Measurements from ENCODE around the gene PAEP.

PAEP gene

DNA sequence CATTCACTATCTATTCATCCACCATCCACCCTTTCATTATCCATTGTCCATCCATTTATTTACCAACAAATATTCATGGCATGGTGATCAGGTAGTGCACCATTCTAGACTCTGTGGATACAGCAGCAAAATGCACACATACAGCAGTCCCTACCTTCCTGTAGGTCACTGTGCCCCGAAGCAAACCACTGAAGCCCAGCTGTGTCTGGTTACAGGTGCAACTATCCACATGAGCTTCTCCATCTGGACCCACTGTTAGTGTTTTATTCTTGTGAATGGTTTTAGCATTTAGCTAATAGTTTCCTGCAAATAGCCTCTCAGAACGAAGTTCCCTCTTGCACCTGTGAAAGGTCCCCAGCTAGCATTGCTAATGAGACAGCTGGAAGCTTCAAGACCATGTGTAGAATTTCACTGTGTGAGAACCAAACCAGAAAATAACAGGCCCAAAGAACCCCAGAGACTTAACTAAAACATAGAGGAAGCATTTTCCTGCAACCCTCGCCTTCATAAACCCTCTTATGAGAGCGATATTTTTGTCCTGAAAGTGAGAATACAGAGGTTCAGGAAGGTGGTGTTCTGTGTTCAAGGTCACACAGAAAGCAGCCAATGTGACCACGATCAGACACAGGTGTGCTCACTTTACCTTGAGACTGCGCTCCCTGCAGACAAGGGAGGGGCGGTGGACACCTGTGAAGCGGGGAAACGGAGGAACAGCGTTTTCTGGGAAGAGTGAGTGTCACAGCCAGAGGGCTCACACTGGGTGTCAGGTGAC, 18.5 kb downstream of the PAEP start:
- DNase-seq, result no peak

GRCh38 chr9:135580664-135581380, 19.3 kb downstream of the PAEP start:
- no peak for DNase-seq

DNA sequence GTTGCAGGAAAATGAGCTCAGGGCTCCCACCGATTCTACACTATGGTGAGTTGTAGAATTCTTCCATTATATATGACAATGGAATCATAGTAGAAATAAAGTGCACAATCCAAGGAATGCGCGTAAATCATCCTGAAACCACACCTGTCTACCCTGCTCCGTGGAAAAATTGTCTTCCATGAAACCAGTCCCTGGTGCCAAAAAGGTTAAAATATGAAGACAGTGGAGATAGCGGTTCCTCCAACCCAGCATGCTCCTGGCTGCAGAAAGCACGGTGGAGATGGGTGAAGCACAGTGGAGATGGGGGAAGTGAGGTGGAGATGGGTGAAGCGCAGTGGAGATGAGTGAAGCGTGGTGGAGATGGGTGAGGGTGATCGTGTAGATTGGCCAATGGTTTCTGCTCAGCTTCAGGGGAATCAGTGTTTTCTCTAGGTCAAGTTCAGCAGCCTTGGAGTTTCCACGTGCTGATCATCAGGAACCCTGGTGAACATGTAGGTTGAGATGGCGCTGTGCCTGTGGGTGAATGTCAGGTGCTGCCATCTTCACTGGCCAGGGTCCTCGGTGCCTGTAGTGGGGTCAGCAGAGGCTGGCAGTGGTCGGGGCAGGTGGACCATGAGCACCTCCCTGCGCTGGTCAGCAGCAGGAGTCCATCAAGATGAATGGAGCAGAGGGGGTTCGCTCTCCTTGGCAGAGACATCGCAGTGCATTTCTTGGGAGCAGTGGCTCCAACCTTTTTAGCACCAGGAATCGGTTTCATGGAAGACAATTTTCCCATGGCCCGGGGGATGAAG, 20.3 kb downstream of the PAEP start:
- no peak for DNase-seq

DNA sequence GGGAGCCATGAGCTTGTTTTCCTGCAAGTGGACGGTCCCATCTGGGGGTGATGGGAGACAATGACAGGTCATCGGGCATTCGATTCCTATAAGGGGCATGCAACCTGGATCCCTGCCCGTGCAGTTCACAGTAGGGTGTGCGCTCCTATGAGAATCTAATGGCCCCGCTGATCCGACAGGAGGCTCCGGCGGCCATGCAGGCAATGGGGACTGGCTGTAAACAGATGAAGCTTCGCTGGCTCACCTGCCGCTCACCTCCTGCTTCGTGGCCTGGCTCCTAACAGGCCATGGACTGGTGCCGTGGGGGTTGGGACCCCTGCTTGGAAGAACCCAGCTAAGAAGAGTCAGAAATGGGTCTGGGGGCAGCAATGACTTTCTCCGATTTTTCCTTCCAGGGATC, 21.0 kb downstream of the PAEP start:
- DNase-seq, result no peak

DNA sequence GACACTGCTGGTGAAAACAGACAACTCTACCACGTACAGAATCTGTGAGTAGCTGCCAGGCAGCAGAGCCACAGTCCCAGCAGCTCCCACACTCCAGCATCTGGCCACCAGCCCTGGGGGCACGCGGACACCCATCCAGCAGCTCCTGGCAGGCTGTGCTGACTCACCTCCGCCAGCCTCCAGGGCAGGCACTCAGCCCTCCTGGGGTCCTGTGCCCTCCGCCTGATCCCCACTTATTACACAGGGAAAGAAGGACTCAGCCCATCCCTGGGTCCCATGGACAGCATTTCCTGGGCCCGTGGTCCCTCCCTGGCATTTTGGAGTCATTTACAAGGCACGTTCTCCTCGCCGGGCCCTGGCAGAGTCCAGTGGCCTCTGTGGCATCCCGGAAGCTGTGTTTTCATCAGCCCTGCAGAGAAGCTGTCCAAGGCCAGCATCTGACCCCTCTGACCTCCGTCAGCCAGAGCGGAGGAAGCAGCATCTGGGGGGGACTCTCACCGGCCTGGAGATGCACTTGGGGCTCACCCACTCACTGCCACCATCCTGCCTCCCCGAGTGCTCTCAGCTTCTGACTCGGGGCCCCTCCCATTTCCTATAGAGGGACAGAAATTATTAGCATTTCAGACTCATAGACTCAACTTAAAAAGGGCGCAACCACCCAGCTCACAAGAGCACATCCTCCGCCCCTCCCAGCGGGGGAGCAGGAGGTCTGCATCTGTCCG, 21.6 kb downstream of the PAEP start:
- DNase-seq, result no peak

- no peak for DNase-seq
Measured at GRCh38 chr9:135583688-135584011, 22.1 kb downstream of the PAEP start.

- no peak for DNase-seq
Measured at GRCh38 chr9:135584371-135584770, 22.8 kb downstream of the PAEP start.

DNA sequence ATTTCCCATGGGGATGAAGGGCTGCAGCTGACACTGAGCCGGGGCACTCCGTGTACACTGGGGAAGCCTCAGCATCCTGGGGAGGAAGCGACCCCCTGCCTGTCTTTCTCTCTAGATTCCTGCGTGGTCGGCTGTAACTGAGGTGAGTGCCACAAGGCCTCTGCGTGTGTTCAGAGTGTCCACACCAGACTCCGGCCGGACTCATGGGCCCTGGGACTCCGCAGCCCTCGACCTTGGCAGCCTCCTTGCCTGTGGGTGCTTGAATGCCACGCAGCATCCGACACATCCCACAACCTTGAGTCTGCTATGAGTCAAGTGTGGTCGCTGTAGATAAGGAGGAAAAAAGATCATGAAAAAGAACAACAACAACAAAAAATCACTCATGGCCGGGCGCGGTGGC, 23.4 kb downstream of the PAEP start:
- DNase-seq, result no peak

DNA sequence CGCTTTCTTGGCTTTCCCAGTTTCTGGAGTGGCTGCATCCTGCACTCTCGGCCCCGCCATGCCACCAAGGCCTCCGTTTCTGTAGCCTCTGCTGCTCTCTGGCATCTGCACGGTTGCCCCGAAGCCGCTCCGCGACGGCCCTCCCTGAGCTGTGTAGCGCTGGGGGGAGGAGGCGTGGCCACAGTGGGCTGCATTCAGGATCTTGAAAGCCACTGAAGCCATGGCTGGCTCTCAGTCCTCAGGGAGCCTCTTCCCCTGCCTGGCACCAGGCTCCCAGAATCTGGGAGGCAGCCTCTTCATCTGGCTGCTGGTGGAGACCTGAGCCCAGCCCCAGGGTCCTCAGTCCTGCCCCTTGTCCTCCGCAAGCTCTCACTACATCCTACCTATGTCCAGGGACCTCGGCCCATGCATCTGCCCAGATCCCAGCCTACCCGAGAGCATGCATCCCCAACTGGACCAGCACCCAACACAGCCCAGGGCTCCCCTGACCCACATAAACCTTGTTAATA, 25.1 kb downstream of the PAEP start:
- no peak for DNase-seq

DNA sequence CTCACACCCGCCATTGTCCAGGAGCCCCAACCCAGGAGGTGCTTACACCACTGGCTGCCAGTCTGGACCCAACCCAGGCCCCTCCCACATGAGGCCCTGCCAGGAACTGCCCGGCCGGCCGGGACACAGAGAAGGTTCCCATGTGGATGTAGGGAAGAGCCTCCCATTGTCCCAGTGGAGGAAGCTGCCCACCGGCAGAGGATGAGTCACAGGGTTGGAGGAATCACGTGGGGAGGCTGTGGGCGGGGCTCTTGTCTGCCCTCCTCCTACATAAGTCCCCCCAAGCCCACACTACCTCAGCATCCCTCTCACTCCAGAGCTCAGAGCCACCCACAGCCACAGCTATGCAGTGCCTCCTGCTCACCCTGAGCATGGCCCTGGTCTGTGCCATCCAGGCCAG, 26.1 kb downstream of the PAEP start:
- no peak for DNase-seq

DNA sequence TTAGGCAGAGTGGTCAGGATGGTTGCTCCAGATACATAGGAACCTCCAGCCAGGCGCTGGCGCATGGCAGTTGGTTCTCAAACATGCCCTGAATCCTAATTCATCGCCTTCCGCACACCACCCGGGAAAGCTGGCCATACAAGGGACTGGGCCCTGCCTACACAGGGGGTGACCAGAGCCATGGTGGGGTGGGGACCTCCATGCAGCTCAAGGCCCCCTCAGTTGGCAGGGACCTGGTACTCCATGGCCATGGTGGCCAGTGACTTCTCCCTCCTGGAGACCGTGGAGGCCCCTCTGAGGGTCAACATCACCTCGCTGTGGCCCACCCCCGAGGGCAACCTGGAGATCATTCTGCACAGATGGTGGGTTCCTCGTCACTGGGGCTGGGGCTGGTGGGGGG, 26.8 kb downstream of the PAEP start:
- no peak for DNase-seq

- no peak for DNase-seq
Measured at GRCh38 chr9:135588886-135589595, 27.5 kb downstream of the PAEP start.

GRCh38 chr9:135589596-135590485, 28.3 kb downstream of the PAEP start:
- DNase-seq, result no peak

DNA sequence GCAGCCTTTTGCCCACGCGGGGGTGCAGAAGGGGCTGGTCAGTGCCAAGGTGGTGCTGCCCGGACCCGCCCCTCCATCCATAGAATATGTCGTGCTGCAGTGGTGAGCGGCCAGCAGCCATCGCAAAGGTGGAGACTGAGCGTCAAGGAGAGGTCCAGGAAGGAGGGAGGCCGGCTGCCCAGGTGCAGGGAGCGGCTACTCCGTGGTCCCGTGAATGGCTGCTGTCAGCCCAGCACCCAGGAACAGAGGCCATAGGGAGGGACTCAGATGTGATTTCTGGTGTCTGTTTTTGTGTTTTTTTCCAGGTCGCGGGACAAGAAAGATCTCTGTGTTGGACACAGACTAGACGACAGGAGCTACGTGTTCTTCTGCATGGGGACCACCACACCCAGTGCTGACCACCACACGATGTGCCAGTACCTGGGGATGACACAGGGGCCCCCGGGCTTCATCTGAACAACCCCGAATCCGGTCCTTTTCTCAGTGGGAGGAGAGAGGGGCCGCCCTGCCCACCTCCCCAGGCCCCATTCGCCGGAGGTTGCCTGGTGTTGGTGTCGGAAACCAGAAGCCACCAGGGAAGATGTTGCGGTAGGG, 29.0 kb downstream of the PAEP start:
- no peak for DNase-seq

DNA sequence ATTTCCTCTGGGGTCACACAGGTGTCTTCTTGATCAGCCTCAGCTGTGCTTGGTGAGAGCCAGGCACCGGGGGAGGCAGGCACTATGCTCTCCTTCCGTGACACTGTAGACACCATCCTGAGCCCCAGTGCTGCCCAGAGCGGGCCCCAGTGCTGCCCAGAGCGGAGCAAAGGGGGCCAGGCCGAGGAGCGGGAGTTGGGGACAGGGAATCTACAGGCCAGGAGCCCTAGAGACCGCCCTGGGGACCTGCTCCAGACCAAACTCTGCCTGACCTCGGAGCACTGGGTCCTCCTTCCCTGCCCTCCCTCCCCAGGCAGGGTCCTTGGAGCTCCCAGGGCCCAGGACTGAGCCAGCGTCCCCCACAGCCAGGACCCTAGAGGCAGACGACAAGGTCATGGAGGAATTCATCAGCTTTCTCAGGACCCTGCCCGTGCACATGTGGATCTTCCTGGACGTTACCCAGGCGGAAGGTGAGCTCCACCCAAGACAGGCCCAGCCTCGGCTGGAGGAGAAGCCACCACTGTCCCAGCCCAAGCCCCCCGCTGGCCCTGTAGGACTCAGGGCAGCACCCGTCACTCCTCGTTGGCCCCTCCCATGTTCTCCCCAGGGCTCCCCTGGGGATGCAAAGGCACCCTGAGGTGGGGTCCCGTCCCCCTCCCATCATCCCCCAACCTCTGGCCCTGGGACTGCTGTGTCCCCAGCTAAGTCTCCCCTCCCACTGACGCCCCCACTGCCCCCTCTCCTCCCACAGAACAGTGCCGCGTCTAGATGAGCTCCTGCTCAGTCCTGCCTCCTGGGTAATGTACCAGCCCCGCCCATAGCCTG, 30.2 kb downstream of the PAEP start:
- DNase-seq, result no peak

DNA sequence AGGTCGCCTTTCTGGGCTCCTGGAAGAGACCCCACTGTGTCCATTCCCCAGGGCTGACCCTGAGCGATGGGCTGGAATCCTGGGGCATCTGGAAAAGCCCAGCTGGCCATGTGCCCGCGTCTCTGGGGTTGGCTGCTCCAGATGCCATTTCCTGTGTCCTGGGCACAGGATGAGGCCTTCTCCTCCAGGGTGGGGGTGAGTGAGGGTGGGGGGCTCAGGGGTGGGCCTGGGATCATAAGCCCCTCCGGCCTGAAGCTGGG, 30.7 kb downstream of the PAEP start:
- DNase-seq, result no peak

DNA sequence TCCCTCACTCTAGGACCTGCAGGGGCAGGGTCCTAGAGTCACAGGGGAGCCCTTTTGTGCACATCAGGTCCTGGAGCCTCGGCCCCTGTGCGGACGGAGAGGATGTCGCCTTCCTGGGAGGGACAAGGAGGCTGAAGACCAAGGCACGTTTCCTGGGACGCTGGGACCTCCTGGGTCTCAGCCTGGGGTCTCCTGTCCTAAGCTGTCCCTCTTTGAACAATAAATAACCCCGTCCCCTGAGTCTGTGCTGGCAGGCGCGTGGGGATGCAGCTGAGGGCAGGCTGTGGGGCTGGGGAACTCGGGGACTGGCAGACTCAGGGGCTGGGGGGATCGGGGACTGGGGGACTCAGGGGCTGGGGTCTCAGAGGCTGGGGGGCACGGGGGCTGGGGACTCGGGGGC, 31.1 kb downstream of the PAEP start:
- no peak for DNase-seq

DNA sequence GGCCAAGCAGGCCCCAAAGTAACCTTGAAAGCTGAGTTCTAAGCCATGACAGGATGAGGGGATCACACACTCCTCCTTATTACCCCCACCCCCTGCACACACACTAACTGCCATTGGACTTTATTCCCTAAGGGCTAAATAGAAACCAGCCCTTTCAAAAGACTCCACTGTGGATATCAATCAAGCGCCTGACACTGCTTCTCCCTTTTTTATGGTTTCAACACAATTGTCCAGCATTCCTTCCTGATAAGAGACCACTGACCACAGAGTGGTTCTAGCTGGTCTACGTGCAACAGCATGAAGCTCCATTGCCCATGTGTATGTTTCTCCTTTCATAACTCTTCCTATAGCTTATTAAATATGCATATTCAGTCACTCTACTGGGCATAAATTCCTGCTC, 34.7 kb downstream of the PAEP start:
- DNase-seq, result no peak

DNA sequence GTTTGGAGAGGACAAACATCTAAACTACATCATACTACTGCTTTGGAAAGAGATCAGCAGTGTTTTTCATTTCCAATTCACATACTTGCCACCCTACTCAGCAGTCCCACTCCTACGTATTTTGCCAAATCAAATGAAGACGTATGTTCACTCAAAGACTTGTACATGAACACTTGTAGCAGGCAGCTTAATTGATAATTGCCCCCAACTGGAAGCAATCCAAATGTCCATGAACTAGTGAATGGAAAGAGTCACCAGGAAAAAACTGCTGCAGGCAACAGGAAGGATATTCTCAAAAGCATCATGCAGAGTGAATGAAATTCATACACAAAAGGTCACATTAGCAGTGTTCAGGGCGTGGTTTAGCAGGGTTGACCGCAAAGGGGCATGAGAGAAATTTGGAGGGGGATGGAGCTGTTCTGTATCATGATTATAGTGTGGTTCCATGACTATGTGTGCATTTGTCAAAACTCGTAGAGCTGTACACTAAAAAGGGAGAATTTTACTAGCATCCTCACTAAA, 38.8 kb downstream of the PAEP start:
- no peak for DNase-seq

- DNase-seq, result no peak
Measured at GRCh38 chr9:135601988-135602387, 40.4 kb downstream of the PAEP start.
